Loucy (cell line): Measurements from ENCODE around the gene EGF.

ENCODE experiments used
- H2AFZ ChIP-seq: fragments of 200-600 bp; sonication (generic); 2 replicates; pipeline ENCODE4 v1.6.0; 2016; ENCODE audit warnings: antibody characterized with exemption, mild to moderate bottlenecking, low read length, moderate library complexity
- H3F3A ChIP-seq: fragments of 200-600 bp; 2 replicates; pipeline ENCODE4 v1.6.0; 2016; ENCODE audit warnings: antibody characterized with exemption, low read depth, mild to moderate bottlenecking
- H3K27me3 ChIP-seq: fragments of 200-600 bp; sonication (generic); 2 replicates; pipeline ENCODE4 v1.6.1; 2014; ENCODE audit warnings: low read length, mild to moderate bottlenecking; ENCODE audit not compliant: insufficient read depth, poor library complexity, severe bottlenecking
- H3K36me3 ChIP-seq: fragments of 200-600 bp; sonication (generic); 2 replicates; pipeline ENCODE4 v1.6.1; 2016; ENCODE audit warnings: low read length; ENCODE audit not compliant: insufficient read depth
- H3K4me1 ChIP-seq: fragments of 200-600 bp; sonication (generic); 2 replicates; pipeline ENCODE4 v1.5.1; 2014; ENCODE audit warnings: low read length, mild to moderate bottlenecking; ENCODE audit not compliant: insufficient read depth, poor library complexity, severe bottlenecking
- H3K4me2 ChIP-seq: fragments of 200-600 bp; sonication (generic); 2 replicates; pipeline ENCODE4 v1.6.0; 2014; ENCODE audit warnings: antibody characterized with exemption, low read length, low read depth, mild to moderate bottlenecking; ENCODE audit not compliant: poor library complexity, severe bottlenecking
- H3K4me3 ChIP-seq: fragments of 200-600 bp; sonication (generic); 2 replicates; pipeline ENCODE4 v1.5.1; 2014; ENCODE audit warnings: low read length, mild to moderate bottlenecking, mixed read lengths; ENCODE audit not compliant: poor library complexity, severe bottlenecking
- H3K79me2 ChIP-seq: fragments of 200-600 bp; sonication (generic); 2 replicates; pipeline ENCODE4 v1.6.1; 2014; ENCODE audit warnings: low read length; ENCODE audit not compliant: insufficient read depth
- H3K9ac ChIP-seq: fragments of 200-600 bp; sonication (generic); 2 replicates; pipeline ENCODE4 v1.6.0; 2014; ENCODE audit warnings: mild to moderate bottlenecking, low read depth, low read length, moderate library complexity; ENCODE audit not compliant: poor library complexity, severe bottlenecking
- H3K9me2 ChIP-seq: fragments of 200-600 bp; sonication (generic); replicated peaks from 2 replicates; pipeline ENCODE4 v1.6.1; 2016; ENCODE audit warnings: low read depth, low read length, mixed read lengths
- H3K9me3 ChIP-seq: fragments of 200-600 bp; sonication (generic); 2 replicates; pipeline ENCODE4 v1.6.1; 2014; ENCODE audit warnings: mild to moderate bottlenecking, antibody characterized with exemption, low read length, low read depth; ENCODE audit not compliant: insufficient read depth
- H4K20me1 ChIP-seq: fragments of 200-600 bp; sonication (generic); 2 replicates; pipeline ENCODE4 v1.6.0; 2014; ENCODE audit warnings: antibody characterized with exemption, low read length, mild to moderate bottlenecking; ENCODE audit not compliant: insufficient read depth, poor library complexity, severe bottlenecking
- EZH2phosphoT487 ChIP-seq: fragments of 200-600 bp; IDR thresholded peaks from 2 replicates; pipeline ENCODE4 v1.6.1; 2018; ENCODE audit warnings: antibody characterized with exemption, mild to moderate bottlenecking, moderate library complexity, borderline replicate concordance
- TF ChIP-seq, protein P1 (sequence below): fragments of 200-600 bp; sonication (generic); conservative IDR thresholded peaks from 2 replicates; pipeline ENCODE4 v1.5.1; 2014; ENCODE audit warnings: mild to moderate bottlenecking, antibody characterized with exemption, low read length

Gene EGF

DNA sequence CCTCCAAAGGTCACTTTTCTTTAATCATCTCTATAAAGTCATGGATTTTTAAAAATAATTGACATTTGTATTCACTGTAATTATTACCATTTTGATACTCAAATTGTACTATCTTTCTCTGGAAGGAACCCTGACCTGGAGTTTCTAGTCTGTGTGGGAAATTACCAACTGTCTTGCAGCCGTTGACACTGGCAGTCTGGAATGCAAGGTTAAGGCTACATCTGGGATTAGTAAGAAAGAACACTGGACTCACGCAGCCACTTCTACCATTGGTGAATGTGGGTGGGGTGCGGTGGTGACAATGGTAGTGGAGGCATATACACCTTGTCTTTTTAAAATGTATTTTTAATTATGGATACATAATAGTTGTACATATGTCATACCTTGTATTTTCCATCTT, 40.9 kb downstream of the EGF start:
- H4K20me1 ChIP-seq = no peaks in the 10 kb centered on the region
- H3K4me1 ChIP-seq = no peaks in the 10 kb centered on the region
- no peak for TF ChIP-seq EZH2phosphoT487
- TF ChIP-seq, protein P1, sequence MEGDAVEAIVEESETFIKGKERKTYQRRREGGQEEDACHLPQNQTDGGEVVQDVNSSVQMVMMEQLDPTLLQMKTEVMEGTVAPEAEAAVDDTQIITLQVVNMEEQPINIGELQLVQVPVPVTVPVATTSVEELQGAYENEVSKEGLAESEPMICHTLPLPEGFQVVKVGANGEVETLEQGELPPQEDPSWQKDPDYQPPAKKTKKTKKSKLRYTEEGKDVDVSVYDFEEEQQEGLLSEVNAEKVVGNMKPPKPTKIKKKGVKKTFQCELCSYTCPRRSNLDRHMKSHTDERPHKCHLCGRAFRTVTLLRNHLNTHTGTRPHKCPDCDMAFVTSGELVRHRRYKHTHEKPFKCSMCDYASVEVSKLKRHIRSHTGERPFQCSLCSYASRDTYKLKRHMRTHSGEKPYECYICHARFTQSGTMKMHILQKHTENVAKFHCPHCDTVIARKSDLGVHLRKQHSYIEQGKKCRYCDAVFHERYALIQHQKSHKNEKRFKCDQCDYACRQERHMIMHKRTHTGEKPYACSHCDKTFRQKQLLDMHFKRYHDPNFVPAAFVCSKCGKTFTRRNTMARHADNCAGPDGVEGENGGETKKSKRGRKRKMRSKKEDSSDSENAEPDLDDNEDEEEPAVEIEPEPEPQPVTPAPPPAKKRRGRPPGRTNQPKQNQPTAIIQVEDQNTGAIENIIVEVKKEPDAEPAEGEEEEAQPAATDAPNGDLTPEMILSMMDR = no peak
- H3K9ac ChIP-seq = no peak overlapping the region
- no peaks in the 10 kb centered on the region for H3K79me2 ChIP-seq
- no peaks in the 10 kb centered on the region for H3K9me2 ChIP-seq
- no peak overlapping the region for H2AFZ ChIP-seq
- H3K36me3 ChIP-seq = no peaks in the 10 kb centered on the region
- H3F3A ChIP-seq = no peaks in the 10 kb centered on the region
- H3K4me2 ChIP-seq = no peak overlapping the region
- H3K9me3 ChIP-seq = no peaks in the 10 kb centered on the region
- H3K27me3 ChIP-seq = no peaks in the 10 kb centered on the region
- no peak overlapping the region for H3K4me3 ChIP-seq

DNA sequence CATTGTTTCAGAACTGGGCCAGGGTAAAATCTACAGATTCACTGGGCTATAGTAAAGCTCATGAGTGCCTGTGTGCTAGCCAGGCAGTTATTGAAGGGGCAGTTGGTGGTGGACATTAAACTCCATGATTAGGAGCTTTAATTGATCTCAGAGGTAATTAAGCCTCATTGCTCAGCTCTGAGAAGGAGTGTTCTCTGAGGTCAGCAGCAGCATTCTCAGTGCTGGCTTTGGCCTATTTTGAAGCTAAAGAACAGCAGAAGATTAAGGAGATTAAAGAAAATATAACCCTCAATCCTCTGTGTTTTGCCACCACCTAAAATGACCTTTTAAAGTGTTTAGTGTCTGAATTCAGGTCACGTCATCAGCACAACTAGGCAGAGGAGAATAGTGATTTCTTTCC, 42.5 kb downstream of the EGF start:
- H3K79me2 ChIP-seq = no peaks in the 10 kb centered on the region
- no peaks in the 10 kb centered on the region for H3K9me2 ChIP-seq
- H3K4me3 ChIP-seq = no peak overlapping the region
- H3K36me3 ChIP-seq = no peaks in the 10 kb centered on the region
- H2AFZ ChIP-seq = no peak overlapping the region
- no peak for TF ChIP-seq EZH2phosphoT487
- TF ChIP-seq, protein P1 = no peak
- H3K4me1 ChIP-seq = no peaks in the 10 kb centered on the region
- H3K9ac ChIP-seq = no peak overlapping the region
- no peaks in the 10 kb centered on the region for H3K9me3 ChIP-seq
- H3F3A ChIP-seq = no peaks in the 10 kb centered on the region
- no peaks in the 10 kb centered on the region for H3K27me3 ChIP-seq
- H4K20me1 ChIP-seq = no peaks in the 10 kb centered on the region
- no peak overlapping the region for H3K4me2 ChIP-seq

DNA sequence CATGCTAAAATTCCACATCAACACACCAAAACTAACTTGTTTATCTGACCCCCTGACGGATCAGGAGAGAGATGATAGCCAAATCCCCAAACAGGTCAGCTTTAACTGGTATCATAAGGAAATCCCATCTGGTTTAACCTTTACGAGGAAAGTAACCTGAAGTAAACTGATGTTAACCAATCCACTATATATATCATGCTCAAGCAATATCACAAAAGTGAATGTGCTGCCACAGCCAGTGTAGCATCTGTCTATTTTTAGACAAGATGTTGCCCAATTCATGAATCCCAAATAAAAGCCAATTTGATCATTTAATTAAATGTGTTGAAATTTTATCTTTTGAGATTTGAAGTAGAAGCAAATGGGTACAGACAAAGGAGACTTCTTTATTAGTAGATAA, 44.5 kb downstream of the EGF start:
- H3K9me3 ChIP-seq = no peaks in the 10 kb centered on the region
- H3K9ac ChIP-seq = no peak overlapping the region
- H4K20me1 ChIP-seq = no peaks in the 10 kb centered on the region
- no peaks in the 10 kb centered on the region for H3K27me3 ChIP-seq
- H2AFZ ChIP-seq = no peak overlapping the region
- H3K4me2 ChIP-seq = no peak overlapping the region
- no peaks in the 10 kb centered on the region for H3K4me1 ChIP-seq
- no peaks in the 10 kb centered on the region for H3K79me2 ChIP-seq
- H3K9me2 ChIP-seq = no peaks in the 10 kb centered on the region
- H3K36me3 ChIP-seq = no peaks in the 10 kb centered on the region
- H3F3A ChIP-seq = no peaks in the 10 kb centered on the region
- TF ChIP-seq, protein P1 = no peak
- TF ChIP-seq EZH2phosphoT487 = no peak
- no peak overlapping the region for H3K4me3 ChIP-seq
